LNCaP clone FGC (cell line): ENCODE results near the gene PKD1.
A peak's percentile ranks its signal among the peaks of the same experiment; 100 is the strongest.
"Not testable (repeated sequence)": the region's sequence is repeated elsewhere in the genome, so short reads cannot be mapped to it uniquely, and the experiment has no call there.

Experiments used
- DNase-seq: peaks from one replicate; pipeline ENCODE4 v3.0.0-alpha.2; 2011; ENCODE audit warnings: low read depth
- H3K4me3 ChIP-seq: 2 replicates; pipeline ENCODE4 v1.5.1; 2011; ENCODE audit warnings: mild to moderate bottlenecking, low read depth, low read length, control low read depth
- TF ChIP-seq, protein P1 (sequence below): IDR thresholded peaks from 2 replicates; pipeline ENCODE4 v1.5.1; 2012; ENCODE audit warnings: mild to moderate bottlenecking; ENCODE audit not compliant: control insufficient read depth, insufficient read depth; ENCODE audit errors: extremely low read depth

Gene PKD1

DNA sequence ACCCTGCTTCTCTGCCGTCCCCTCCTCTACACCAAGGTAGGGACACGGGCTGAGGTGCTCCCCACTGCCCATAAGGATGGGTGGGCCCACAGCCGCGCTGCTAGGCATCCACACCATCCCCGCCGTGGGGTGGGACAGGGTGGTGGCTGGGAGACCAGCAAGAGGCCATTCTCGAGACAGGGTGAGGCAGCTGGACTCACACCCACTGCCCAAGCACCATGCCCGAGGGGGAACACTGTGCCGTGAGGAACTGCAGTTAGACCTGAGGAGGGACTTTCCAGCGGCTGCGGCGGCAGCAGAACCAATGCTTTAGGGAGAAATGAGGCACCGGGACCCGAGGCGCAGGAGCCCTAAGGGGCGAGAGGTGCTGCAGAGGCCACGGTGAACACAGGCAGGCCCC lies 13.3 kb downstream of the PKD1 start:
- H3K4me3 ChIP-seq = 0 out of 2 replicates have a peak overlapping the region, but pooled peaks have one; percentile 4
- TF ChIP-seq, protein P1, sequence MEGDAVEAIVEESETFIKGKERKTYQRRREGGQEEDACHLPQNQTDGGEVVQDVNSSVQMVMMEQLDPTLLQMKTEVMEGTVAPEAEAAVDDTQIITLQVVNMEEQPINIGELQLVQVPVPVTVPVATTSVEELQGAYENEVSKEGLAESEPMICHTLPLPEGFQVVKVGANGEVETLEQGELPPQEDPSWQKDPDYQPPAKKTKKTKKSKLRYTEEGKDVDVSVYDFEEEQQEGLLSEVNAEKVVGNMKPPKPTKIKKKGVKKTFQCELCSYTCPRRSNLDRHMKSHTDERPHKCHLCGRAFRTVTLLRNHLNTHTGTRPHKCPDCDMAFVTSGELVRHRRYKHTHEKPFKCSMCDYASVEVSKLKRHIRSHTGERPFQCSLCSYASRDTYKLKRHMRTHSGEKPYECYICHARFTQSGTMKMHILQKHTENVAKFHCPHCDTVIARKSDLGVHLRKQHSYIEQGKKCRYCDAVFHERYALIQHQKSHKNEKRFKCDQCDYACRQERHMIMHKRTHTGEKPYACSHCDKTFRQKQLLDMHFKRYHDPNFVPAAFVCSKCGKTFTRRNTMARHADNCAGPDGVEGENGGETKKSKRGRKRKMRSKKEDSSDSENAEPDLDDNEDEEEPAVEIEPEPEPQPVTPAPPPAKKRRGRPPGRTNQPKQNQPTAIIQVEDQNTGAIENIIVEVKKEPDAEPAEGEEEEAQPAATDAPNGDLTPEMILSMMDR = no peak
- no peak for DNase-seq

DNA sequence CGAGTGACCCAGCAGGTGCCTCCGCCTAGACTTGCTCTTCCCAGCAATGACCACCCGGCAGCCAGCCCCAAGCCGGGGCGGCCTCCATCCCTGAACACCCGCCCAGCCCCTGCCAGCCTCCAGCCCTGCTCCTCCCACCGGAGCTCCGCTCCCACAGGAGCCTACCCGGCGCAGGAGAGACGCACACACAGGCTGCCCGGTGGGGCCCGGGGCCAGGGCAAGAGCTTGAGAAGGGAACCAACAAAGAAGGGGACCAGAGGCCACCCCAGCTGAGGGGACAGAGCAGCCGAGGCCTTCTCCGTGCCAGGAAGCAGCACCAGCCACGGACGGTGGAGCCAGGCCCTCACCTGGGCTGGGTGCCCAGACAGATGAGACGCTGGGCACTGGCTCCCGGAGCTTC lies 13.8 kb downstream of the PKD1 start:
- DNase-seq = no peak
- no peak overlapping the region for H3K4me3 ChIP-seq
- TF ChIP-seq, protein P1 = no peak

DNA sequence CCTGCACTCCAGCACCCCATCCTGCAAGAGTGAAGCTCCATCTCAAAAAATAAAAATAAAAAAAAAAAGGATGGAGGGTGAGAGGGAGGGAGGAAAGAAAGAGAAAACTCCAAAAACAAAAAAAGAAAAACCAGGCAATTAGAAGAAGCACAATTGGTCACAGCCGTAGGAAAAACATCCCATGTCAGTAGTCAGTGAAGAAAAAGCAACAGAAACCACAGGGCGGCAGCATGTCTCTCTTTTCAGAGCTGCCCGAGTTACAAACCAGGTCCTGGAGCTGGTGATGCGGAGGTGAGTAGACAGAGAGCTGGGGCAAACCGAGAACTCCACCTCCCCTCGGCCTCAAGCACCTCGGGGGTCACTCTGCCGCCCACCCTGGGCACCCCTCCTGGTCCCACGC lies 14.4 kb downstream of the PKD1 start:
- DNase-seq, H3K4me3 ChIP-seq: not testable (repeated sequence)
- TF ChIP-seq, protein P1 = peak; percentile 44

DNA sequence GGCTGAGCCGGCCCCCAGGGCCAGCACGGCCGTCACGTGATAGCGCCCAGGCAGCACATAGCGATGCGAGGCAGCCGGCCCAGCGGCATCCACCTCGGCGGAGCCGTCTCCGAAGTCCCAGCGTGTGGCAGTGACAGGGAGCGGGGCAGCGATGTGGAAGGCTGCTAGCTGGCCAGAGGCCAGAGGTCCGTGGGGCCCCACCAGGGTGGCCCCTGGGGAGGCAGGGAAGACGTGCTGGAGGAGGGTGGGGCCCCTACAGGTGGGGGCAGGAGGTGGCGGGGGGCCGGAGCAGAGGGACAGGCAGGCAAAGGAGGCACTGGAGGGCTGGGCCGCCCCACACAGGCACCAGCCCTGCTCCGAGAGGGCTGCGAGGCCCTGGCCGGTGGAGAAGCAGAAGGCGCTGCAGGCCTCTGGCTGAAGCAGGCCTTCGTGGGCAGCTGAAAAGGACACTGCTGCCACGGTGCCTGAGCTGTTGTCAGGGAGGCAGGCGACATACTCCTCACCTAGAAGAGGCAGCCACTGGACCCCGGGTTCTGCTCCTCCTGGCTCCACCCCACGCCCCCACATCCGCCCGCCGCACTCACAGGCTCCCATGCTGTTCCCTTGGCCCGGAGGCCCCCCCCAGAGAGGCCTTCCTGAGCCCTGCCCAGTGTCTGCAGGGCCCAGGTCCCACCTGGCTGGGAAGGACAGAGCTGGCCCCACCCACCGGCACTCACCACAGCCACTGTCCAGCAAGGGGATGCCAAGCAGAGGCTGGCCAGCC lies 17.6 kb downstream of the PKD1 start:
- not testable (repeated sequence) for H3K4me3 ChIP-seq, DNase-seq

DNA sequence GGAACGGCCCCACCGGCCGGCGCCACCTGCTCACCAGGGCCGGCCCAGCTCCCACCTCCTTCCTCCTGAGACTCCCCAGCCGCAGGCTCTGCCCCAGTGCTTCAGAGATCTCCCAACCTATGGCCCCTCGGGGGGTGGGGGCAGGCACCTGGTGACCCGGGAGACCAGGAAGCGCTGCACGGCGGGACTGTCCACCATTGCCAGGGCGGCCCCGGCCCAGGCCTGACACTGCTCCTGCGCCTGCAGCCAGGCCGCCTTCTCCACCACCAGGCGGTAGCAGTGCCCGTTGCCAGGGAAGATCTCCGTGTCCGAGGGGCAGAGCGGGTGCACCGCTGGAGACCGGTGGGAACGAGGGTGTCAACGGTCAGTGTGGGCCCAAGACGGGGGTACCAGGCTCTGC lies 18.4 kb downstream of the PKD1 start:
- DNase-seq = not testable (repeated sequence)

DNA sequence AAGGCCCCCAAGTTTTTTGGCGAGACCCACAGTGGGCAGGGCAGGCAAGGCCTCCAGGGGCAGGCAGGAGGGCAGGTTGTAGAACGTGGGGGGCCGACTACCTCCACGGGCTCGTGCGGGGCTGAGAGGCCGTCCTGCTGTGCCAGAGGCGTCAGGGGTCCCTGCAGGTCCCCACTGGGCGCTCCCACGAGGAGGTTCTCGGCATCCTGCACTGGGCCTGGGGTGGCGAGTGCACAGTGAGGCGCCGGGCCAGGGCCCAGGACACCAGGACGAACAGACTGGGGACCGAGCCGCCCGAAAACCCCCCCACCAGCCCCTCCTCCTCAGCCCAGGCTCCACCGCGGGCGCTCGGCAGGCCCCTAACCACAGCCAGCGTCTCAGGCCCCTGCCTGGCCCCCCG lies 19.3 kb downstream of the PKD1 start:
- DNase-seq = not testable (repeated sequence)

More for the DNA sequence above, 18.4 kb downstream of the PKD1 start:
- not testable (repeated sequence) for H3K4me3 ChIP-seq

DNA sequence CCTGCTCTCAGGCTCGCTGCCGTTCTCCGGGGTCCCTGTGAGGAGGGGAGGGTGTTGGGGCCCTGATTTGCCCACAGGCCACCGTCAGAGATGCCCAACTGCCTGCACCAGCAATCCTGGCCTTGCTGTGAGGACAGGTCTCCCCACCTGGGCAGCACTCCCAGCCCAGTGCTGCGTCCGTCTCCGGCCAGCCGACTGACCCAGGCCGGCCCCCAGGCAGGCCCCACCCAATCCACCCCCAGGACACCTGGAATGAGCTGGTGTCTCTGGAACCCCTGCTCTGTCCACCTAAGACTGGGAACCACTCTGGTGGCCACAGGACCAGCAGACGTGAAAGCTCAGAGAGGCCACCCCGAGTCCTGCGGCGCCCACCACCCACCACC lies 20.1 kb downstream of the PKD1 start:
- TF ChIP-seq, protein P1 = no peak

More for the DNA sequence above, 19.3 kb downstream of the PKD1 start:
- not testable (repeated sequence) for H3K4me3 ChIP-seq

DNA sequence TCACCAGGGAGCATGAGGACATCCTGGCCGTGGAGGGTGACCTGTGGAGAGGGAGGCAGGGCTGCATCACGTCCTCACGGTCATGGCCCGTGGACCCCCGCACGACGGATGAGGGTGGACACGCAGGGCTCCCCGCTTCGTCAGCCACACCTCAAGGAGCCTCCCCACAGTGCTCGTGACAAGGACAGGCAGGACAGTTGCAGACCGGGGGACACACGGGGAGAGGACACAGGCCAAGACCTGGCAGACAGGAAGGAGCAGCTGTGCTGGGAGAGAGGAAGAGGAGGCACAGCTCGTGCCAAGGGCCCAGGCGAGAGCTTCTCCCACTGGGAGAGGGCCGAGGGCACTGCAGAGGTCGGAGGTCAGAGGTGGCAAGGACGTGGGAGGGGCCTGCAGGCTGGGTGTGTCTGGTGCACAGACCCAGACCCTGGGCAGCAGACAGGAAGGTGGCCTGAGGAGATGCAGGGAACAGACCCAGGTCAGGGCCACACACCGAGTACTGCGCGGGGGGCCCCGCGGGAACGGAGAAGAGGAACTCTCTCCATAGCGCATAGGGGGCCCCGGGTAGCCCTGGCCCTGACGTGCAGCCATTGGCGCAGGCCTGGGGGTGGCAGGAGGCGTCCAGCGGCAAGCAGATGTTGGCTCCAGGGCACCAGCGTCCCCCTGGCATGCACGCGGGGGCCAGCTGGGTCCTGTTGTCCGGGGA lies 20.7 kb downstream of the PKD1 start:
- not testable (repeated sequence) for H3K4me3 ChIP-seq, DNase-seq

More for the DNA sequence above, 20.1 kb downstream of the PKD1 start:
- no peak overlapping the region for H3K4me3 ChIP-seq
- no peak for DNase-seq

DNA sequence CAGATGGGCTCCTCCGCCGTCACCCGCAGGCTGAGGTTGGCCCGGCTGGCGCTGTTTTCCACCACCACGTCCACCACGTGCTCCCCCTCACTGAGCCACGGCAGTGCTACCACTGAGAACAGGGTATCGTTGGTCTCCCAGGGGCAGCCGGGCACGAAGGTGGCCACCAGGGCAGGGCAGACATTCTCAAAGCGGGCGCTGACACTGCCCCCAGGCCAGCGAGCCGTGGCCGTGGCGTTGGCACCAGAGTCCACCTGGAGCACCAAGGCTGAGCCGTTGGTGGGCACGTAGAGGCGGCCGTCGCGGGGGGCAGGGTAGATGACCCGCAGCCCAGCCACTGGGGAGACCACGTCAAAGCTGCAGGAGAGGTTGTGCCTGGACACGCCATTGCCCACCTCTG lies 21.5 kb downstream of the PKD1 start:
- DNase-seq, H3K4me3 ChIP-seq: not testable (repeated sequence)

DNA sequence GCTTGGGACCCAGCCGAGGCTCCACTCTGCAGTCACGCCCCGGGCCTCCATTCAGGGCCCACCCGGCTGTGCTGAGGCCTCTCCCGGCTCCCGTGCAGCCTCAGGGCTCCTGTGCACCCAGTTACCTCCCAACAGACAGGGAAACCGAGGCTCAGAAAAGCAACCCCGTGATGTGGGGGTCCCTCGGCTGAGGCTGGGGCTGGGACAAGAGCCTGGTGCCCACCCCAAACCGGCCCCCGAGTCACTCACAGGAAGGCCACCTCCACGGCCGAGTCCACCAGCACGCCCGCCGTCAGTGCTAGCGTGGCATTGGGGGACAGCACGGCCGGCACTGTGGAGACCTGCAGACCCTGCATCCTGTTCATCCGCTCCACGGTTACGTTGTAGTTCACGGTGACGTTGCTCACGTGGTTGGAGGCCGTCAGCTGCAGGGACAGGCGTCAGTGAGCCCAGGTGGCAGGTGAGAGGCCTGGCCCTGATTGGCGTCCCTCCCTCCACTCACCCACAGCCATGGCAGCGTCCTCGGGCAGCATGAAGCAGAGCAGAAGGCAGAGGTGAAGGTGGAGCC lies 23.1 kb downstream of the PKD1 start:
- DNase-seq = not testable (repeated sequence)

DNA sequence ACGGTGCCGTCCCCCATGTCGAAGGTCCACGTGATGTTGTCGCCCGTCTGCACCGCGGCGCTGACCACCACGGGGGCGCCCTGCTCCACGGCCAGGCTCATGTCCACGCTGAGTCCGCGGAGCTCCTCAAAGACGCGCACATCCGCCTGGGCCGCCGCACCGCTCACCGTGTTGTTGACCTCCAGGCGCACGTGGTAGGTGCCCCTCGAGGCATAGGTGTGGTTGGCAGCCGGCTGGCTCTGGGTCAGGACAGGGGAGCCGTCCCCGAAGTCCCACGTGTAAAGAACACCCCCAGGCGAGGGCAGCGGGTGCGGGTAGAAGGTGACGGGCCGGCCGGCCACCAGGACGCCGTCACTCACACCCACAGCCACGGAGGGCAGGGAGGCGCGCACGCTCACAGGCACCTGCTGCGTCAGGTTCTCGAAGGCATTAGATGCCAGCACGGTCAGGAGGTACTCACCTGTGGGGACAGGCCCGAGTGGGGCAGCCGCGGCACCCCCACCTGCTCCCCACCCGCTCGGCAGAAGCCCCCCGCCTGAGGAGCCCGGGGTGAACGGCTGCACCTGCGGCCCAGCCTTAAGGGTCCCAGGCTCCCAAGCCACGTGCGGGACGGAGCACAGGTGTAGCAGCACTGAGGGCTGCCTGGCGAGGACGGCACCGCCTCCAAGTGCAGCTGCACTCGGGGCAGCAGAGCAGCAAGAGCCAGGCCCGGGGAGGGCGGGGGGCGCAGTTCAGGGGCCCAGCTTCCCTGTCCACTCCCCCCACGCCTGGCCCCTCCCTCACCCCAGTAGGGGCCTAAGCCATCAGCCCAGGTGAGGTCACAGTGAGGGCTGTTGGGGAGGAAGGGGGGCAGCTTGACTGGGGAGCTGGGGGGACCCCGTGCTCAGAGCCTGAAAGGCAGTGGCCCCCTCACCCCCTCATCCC lies 24.0 kb downstream of the PKD1 start:
- not testable (repeated sequence) for DNase-seq, H3K4me3 ChIP-seq

More for the DNA sequence above, 23.1 kb downstream of the PKD1 start:
- not testable (repeated sequence) for H3K4me3 ChIP-seq

DNA sequence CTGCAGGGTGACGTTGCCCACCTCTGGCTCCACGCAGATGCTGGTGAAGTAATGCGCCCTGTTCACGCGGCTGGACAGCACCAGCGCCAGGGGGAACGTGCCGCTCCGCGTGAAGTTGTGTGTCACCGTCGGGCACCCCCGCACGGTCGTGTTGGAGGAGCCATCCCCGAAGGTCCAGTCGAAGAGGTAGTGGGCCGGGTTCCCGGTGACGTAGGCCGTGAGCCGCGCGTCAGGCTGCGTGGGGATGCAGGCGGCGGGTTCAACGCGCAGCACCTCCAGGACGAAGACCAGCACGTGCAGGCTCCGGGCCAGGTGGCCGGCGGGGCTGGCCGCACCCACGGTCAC lies 24.7 kb downstream of the PKD1 start:
- DNase-seq, H3K4me3 ChIP-seq: not testable (repeated sequence)
